T-helper 1 cell treated with Interleukin-12 subunit alpha and Interleukin-12 subunit beta and Interleukin-4 antibody, amounts not matched to agents 30 ng/mL and 1 ng/mL, for 36 hours (primary cell): ENCODE measurements around the gene ZYX. TPM values are rescaled to one million over a fixed set of nuclear protein-coding genes. Genes with fewer than 3 reads are reported as not detected.

Experiments
- intact Hi-C: fragments of 100-400 bp; cut with micrococcal nuclease; formaldehyde crosslinking; loops from one replicate; pipeline ENCODE4 v1.15.1; 2024
- total RNA-seq: library from RNA; stranded (reverse); gene quantifications from 2 replicates; pipeline ENCODE4 v1.2.3, GENCODE V29; 2022

The ZYX gene
- total RNA-seq, 1 donor from 2014 or later, result 162 TPM

GRCh38 chr7:143362131-143363015 is 18.8 kb upstream of the ZYX start, which contains the start of gene FAM131B:
Gene FAM131B (minus strand): TSS chr7:143362713. CDS start chr7:143362603, 110 bp downstream.
- intact Hi-C loops, result loop anchor here (1.0 kb wide), 3 partner anchors 15 to 122 kb away; no protein-coding TSS in a partner anchor

GRCh38 chr7:143363016-143363937 is 17.9 kb upstream of the ZYX start:
- intact Hi-C loops, result no loop called here

- intact Hi-C loops, result no loop called here
Measured at GRCh38 chr7:143367972-143368371, 13.2 kb upstream of the ZYX start.

DNA sequence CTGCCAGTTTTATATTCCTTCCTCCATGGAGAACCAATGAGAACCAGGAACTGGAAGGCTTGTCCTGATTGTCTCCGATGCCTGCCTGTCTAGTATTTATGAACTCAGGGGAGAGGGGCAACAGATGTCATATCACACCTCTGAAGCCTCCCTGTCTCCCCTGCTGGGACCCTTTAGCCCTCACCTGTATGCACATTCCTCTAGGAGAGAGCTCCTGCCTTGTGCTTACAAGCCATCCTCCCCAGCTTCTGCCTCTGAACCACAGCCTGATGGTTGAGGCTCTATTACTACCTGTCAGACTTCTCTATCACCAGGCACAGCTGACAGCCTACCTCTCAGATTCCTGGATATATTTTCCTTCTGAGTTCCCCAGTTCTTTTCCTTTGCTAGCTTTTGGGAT is 12.8 kb upstream of the ZYX start:
- intact Hi-C loops, result no loop called here

- intact Hi-C loops, result no loop called here
Measured at GRCh38 chr7:143369678-143370651, 11.2 kb upstream of the ZYX start.

DNA sequence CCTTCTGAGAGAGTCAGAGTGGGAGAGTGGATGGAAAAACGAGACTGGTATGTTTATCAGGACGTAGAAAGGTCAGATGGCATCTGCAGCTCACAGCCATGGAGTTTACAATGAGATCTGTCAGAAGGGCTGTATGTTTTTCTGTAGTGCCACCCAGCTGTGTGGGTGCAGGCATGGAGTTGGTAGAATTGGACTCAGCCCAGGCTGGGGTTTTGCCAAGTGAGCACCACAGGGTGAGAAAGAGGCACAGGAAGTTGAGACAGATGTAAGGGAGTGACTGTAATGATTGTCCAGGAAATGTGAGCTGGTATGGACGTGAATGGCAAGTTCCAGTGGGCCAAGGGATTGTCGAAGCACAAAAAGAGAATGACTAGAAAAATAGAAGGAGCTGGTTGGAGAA is 9.1 kb upstream of the ZYX start:
- intact Hi-C loops, result loop anchor here (1.0 kb wide), 1 partner anchor 9 kb away; the partner anchor contains the start of gene ZYX

DNA sequence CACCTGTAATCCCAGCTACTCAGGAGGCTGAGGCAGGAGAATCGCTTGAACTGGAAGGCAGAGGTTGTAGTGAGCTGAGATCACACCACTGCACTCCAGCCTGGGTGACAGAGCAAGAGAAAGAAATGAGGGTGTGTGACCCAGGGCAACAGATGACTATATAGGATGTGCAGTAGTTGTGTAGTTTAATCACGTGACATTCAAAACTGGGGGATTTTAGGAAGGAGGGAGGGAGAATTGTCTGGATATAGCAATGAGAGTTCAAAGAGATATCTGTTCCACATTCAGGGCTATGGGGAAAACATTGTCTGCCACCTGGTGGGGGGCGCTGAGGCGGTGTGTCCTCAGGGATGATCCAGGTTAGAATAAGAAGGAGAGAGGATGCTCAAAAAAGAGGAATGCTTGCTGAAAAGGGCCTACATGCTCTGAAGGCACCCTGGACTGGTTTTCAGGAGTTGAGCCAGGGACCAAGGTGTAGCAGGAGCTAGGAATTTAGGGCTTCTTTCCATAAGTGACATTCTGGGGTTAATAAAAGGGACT is 7.8 kb upstream of the ZYX start:
- intact Hi-C loops, result no loop called here

DNA sequence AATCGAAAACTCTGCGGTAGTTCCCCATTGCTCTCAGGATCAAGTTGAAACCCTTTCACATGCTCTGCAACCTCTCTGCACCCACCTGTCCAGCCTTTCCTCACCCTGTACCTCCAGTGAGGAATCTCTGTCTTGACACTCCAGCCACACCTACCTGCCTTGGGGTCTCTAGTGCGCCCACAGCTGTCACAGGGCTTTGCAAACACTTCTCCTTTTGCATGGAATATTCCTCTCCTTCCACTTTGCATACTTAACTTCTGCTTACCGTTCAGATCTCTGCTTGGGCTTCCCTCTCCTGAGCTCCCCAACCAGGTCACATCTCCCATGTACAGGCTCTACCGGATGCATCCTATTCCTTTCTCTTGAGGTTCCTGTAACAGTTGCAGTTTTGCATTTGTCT is 6.6 kb upstream of the ZYX start:
- intact Hi-C loops, result loop anchor here (2.0 kb wide), 1 partner anchor 74 kb away; no protein-coding TSS in a partner anchor

DNA sequence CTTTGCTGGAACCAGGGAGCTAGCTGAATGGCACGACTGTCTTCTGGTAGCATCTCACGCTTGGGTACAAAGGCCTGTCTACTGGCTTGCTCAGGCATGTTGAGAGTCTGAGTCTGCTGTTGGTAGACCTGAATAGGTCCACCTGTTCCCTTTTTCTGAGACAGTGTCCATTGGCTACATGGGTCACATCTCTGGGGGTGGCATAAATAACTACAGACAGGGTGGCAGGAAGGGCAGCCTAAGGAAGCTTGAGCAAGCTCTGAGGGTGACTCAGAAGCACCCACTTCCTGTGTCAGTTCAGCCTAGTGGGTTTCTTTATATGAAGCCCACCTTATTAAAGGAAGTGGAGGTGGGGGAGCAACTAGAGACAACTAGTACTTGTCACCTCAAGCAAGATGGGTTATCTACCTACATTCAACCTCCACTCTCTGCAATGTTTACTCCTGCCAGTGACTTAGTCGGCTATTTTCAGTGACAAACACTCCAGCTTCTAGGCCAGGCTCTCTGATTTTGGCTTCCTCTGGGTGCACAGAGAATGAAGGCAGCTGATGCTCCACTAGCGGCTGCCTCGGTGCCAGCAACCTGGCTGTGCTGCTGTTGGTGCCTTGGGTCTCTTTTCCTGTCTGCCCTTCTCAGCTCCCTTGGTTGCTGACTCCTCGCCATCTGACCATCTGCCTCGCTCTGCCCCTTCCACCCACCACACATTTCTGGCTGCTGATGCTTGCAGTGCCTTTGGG is 5.7 kb upstream of the ZYX start:
- intact Hi-C loops, result loop anchor here (2.0 kb wide), 1 partner anchor 75 kb away; no protein-coding TSS in a partner anchor

DNA sequence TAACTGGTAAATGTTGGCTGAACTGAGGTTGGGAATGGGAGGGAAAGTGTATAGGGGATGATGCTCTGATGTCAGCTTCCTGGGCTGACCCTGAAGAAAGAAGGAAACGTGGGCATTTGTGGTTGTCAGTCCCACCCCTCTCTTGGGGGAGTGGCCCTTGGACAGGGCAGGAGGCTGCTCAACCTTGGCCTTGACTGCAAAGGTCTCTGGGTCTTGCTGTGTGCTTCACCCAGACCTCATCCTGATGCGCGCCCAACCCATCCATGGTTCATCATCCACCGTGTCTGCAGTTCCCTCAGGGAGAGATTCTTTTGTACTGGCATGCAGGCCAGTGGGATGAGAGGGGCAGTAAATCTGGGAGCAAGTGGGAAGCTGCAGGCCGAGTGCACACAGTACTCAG is 4.7 kb upstream of the ZYX start:
- intact Hi-C loops, result no loop called here

- intact Hi-C loops, result loop anchor here (1.0 to 10.0 kb wide), 13 partner anchors 17 to 1675 kb away; partner anchors contain the start of genes CASP2, DENND11, EPHB6 and FAM131B
Measured at GRCh38 chr7:143379611-143380259, 1.4 kb upstream of the ZYX start.

DNA sequence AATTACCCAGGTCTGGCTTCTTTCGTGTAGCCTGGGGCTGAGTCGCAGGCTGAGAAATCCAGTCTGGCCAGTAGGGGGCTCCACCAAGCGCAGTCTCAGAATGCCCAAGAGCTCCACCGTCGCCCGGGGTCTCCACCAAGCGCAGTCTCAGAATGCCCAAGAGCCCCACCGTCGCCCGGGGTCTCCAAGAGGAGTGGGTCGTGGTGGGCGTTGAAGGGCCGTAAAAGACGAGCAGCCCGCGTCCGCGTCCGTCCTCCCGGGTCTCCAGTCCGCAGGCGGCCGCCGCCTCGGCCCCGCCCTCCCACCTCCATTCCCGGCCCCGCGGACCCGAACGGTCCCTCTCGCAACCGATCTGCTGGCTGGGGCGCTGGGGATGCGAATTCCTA is 892 bp upstream of the ZYX start:
- intact Hi-C loops, result loop anchor here (1.0 to 10.0 kb wide), 13 partner anchors 18 to 1675 kb away; partner anchors contain the start of genes CASP2, DENND11, EPHB6 and FAM131B

- intact Hi-C loops, result loop anchor here (1.0 to 10.0 kb wide), 8 partner anchors 9 to 1677 kb away; partner anchors contain the start of genes DENND11, EPHA1 and WEE2
Measured at GRCh38 chr7:143381427-143382125, 431 bp downstream of the ZYX start.

GRCh38 chr7:143382126-143382790 is 1.1 kb downstream of the ZYX start:
- intact Hi-C loops, result loop anchor here (10.0 kb wide), 2 partner anchors 1433 to 1677 kb away; partner anchors contain the start of genes DENND11 and WEE2

- intact Hi-C loops, result loop anchor here (10.0 kb wide), 2 partner anchors 1432 to 1678 kb away; partner anchors contain the start of genes DENND11 and WEE2
Measured at GRCh38 chr7:143382791-143383641, 1.9 kb downstream of the ZYX start.

GRCh38 chr7:143383642-143383957 is 2.5 kb downstream of the ZYX start:
- intact Hi-C loops, result loop anchor here (10.0 kb wide), 2 partner anchors 1431 to 1679 kb away; partner anchors contain the start of genes DENND11 and WEE2
